Panc1 (cell line): ENCODE data around the gene EPN1. TPM values are rescaled to one million over a fixed set of nuclear protein-coding genes. Genes with fewer than 3 reads are reported as not detected.
A peak's percentile ranks its signal among the peaks of the same experiment; 100 is the strongest.

Source experiments
- ATAC-seq: fragments of 200-7000 bp; cut with Tn5 transposase; 2 replicates; pipeline ENCODE4 v1.9.1; 2020; ENCODE audit warnings: mild to moderate bottlenecking, moderate library complexity
- BruUV-seq: library from RNA; stranded (reverse); fragments of 400-500 nt; replicated peaks from 2 replicates; lab custom pipeline; 2021; lab: Mats Ljungman, UMichigan
- CTCF ChIA-PET: fragments of 300-600 bp; sonication (Branson Sonifier 250); formaldehyde crosslinking; loops from one replicate; lab custom pipeline; 2022; ENCODE audit warnings: antibody characterized with exemption; lab: Charles Lee
- POLR2A ChIA-PET: fragments of 300-600 bp; sonication (Branson Sonifier 250); formaldehyde crosslinking; loops from one replicate; lab custom pipeline; 2022; ENCODE audit warnings: antibody characterized with exemption; lab: Charles Lee
- DNase-seq: peaks from one replicate; pipeline ENCODE4 v3.0.0-alpha.2; 2010; ENCODE audit warnings: low read depth, low spot score
- H3K27ac ChIP-seq: 2 replicates; pipeline ENCODE4 v1.5.1; 2011; ENCODE audit warnings: mild to moderate bottlenecking, low read length, inconsistent platforms
- H3K27me3 ChIP-seq: fragments of 200-500 bp; sonication (Bioruptor generic); 2 replicates; pipeline ENCODE4 v1.6.0; 2014; ENCODE audit warnings: low read length, inconsistent platforms; ENCODE audit not compliant: control insufficient read depth, insufficient read depth
- H3K36me3 ChIP-seq: fragments of 200-500 bp; sonication (Bioruptor generic); 2 replicates; pipeline ENCODE4 v1.5.1; 2014; ENCODE audit warnings: inconsistent platforms, mild to moderate bottlenecking, low read length, moderate library complexity; ENCODE audit not compliant: control insufficient read depth, insufficient read depth
- H3K4me1 ChIP-seq: 2 replicates; pipeline ENCODE4 v1.5.1; 2011; ENCODE audit warnings: inconsistent platforms, mild to moderate bottlenecking, low read length, moderate library complexity; ENCODE audit not compliant: control insufficient read depth, insufficient read depth
- H3K4me3 ChIP-seq, 2 experiments: 2 replicates each; pipeline ENCODE4 v1.5.1; 2011 to 2012; ENCODE audit warnings: low read depth in 2 of 2, low read length in 2 of 2, mild to moderate bottlenecking in 2 of 2, inconsistent platforms in 1 of 2, moderate library complexity in 1 of 2
- H3K9me3 ChIP-seq: fragments of 200-500 bp; sonication (Bioruptor generic); 2 replicates; pipeline ENCODE4 v1.5.1; 2014; ENCODE audit warnings: low read depth, mild to moderate bottlenecking, inconsistent platforms, low read length, moderate library complexity; ENCODE audit not compliant: control insufficient read depth, insufficient read depth
- POLR2AphosphoS5 ChIP-seq: IDR thresholded peaks from 2 replicates; pipeline ENCODE4 v1.6.1; 2012; ENCODE audit warnings: mild to moderate bottlenecking, low read depth, low read length, moderate library complexity
- SIN3A ChIP-seq: IDR thresholded peaks from 2 replicates; pipeline ENCODE4 v1.6.1; 2012; ENCODE audit warnings: low read depth, mild to moderate bottlenecking, low read length, moderate library complexity, borderline replicate concordance; ENCODE audit not compliant: insufficient read depth
- TCF7L2 ChIP-seq: IDR thresholded peaks from 2 replicates; pipeline ENCODE4 v1.6.1; 2011; ENCODE audit warnings: mild to moderate bottlenecking, low read depth, low read length, inconsistent platforms
- in situ Hi-C: cut with HindIII; loops from 2 replicates; pipeline ENCODE4 v1.10.0; 2016; ENCODE audit warnings: low sequenced_read_pairs, low pct_unique_long_range_greater_than_20kb
- intact Hi-C: fragments of 100-400 bp; cut with micrococcal nuclease; formaldehyde crosslinking; loops from one replicate; pipeline ENCODE4 v1.10.0; 2022; ENCODE audit not compliant: unreplicated experiment
- total RNA-seq: library from RNA; stranded (reverse); gene quantifications from one replicate; pipeline ENCODE4 v1.2.1, GENCODE V29; 2021; ENCODE audit not compliant: unreplicated experiment
- TF ChIP-seq, protein P1 (sequence below): fragments of 450-650 bp; IDR thresholded peaks from 2 replicates; pipeline ENCODE4 v1.5.1; 2017; ENCODE audit warnings: mild to moderate bottlenecking
- TF ChIP-seq, protein P2 (sequence below), 2 experiments: IDR thresholded peaks; 2 replicates each; pipeline ENCODE4 v1.6.1; 2011 to 2012; ENCODE audit warnings: low read depth in 2 of 2, control low read depth in 1 of 2, low read length in 1 of 2, mild to moderate bottlenecking in 1 of 2, moderate library complexity in 1 of 2; ENCODE audit not compliant: insufficient read depth in 1 of 2

EPN1 gene
- total RNA-seq, 1 experiment from 2014 or later: 361 TPM

DNA sequence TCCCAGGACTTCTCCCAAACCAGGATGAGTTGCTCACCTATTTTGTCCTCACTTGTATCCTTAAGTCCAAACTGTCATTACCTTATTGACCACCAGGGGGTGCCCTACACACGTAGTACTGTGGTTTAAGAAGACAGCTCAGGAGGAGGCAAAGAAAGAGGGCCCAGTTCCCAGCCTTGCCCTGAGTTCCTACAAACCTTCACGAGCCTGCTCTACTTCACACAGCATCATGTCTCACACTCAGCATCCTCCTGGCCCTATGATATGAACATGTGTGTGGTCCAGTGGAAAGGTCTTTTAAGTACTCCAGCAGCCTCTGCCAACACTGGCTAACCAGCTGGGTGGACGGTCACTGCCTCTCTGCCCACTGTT lies 42.6 kb upstream of the EPN1 start:
- intact Hi-C loops (no loop called here), in situ Hi-C loops (no loop called here)
- H3K36me3 ChIP-seq: peaks cover 3% of the 10 kb centered on the region; the same call in 1 of the 2 replicates
- ATAC-seq (peak; percentile 74), DNase-seq (peak; percentile 88)
- no TSS peak for BruUV-seq
- ChIA-PET POLR2A (interaction anchor here (1.0 kb wide), 1 partner anchor 22 kb away, joined by 5 read pairs; no protein-coding TSS in a partner anchor), CTCF (interaction anchor here (0.5 to 1.5 kb wide), 11 partner anchors 15 to 595 kb away, joined by 3 to 6 read pairs (median 4); partner anchors contain the start of gene ZNF865)
- no peak overlapping the region for H3K27ac ChIP-seq
- peak overlapping the region in 1 of 2 experiments; percentile 14; a peak in 1 of 4 replicates for H3K4me3 ChIP-seq
- no peaks in the 10 kb centered on the region for H3K27me3 ChIP-seq
- no peaks in the 10 kb centered on the region for H3K9me3 ChIP-seq
- peaks cover 16% of the 10 kb centered on the region for H3K4me1 ChIP-seq
- no peak for TF ChIP-seq SIN3A
- TF ChIP-seq, protein P1, sequence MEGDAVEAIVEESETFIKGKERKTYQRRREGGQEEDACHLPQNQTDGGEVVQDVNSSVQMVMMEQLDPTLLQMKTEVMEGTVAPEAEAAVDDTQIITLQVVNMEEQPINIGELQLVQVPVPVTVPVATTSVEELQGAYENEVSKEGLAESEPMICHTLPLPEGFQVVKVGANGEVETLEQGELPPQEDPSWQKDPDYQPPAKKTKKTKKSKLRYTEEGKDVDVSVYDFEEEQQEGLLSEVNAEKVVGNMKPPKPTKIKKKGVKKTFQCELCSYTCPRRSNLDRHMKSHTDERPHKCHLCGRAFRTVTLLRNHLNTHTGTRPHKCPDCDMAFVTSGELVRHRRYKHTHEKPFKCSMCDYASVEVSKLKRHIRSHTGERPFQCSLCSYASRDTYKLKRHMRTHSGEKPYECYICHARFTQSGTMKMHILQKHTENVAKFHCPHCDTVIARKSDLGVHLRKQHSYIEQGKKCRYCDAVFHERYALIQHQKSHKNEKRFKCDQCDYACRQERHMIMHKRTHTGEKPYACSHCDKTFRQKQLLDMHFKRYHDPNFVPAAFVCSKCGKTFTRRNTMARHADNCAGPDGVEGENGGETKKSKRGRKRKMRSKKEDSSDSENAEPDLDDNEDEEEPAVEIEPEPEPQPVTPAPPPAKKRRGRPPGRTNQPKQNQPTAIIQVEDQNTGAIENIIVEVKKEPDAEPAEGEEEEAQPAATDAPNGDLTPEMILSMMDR: peak; percentile 87

DNA sequence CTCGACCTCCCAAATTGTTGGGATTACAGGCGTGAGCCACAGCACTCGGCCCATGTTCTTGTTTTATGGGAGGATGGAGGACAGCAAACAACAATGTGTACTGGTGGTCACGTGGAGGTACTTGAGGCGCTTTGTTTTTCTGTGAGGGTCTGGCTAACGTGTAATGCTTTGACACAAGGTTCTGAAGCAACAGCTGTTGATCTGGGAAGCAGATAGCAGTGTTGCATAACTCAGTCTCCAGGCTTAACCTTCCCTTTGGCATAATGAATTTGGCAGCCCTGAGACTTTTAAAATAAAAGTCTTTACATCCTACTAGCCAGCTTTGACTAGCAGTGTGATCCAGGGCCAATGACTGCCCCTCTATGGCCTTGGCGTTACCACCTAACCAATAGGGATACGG lies 41.2 kb upstream of the EPN1 start:
- Histone ChIP-seq H3K4me3 (no peak overlapping the region; a peak in 1 of 4 replicates), H3K27ac (peak overlapping the region; percentile 95; the same call in 1 of the 2 replicates), H3K4me1 (peaks cover 16% of the 10 kb centered on the region), H3K36me3 (peaks cover 3% of the 10 kb centered on the region; the same call in 1 of the 2 replicates), H3K9me3 (no peaks in the 10 kb centered on the region), H3K27me3 (no peaks in the 10 kb centered on the region)
- POLR2A ChIA-PET: interaction anchor here (0.6 kb wide), 2 partner anchors 10 kb away, joined by 6 to 8 read pairs; partner anchors contain the start of gene ZNF784
- CTCF ChIA-PET: interaction anchor here (0.6 kb wide), 1 partner anchor 47 kb away, joined by 3 read pairs; no protein-coding TSS in a partner anchor
- no TSS peak for BruUV-seq
- intact Hi-C loops: no loop called here
- DNase-seq (no peak), ATAC-seq (no peak)
- in situ Hi-C loops: no loop called here
- TF ChIP-seq, protein P1: no peak
- TF ChIP-seq POLR2AphosphoS5: no peak
- TF ChIP-seq, protein P2, sequence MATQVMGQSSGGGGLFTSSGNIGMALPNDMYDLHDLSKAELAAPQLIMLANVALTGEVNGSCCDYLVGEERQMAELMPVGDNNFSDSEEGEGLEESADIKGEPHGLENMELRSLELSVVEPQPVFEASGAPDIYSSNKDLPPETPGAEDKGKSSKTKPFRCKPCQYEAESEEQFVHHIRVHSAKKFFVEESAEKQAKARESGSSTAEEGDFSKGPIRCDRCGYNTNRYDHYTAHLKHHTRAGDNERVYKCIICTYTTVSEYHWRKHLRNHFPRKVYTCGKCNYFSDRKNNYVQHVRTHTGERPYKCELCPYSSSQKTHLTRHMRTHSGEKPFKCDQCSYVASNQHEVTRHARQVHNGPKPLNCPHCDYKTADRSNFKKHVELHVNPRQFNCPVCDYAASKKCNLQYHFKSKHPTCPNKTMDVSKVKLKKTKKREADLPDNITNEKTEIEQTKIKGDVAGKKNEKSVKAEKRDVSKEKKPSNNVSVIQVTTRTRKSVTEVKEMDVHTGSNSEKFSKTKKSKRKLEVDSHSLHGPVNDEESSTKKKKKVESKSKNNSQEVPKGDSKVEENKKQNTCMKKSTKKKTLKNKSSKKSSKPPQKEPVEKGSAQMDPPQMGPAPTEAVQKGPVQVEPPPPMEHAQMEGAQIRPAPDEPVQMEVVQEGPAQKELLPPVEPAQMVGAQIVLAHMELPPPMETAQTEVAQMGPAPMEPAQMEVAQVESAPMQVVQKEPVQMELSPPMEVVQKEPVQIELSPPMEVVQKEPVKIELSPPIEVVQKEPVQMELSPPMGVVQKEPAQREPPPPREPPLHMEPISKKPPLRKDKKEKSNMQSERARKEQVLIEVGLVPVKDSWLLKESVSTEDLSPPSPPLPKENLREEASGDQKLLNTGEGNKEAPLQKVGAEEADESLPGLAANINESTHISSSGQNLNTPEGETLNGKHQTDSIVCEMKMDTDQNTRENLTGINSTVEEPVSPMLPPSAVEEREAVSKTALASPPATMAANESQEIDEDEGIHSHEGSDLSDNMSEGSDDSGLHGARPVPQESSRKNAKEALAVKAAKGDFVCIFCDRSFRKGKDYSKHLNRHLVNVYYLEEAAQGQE (IDR thresholded peaks at IDR 0.05; ENCODE audit: insufficient read depth in 1 of 2, low read depth in 2 of 2, low read length in 1 of 2): no peak
- no peak for TF ChIP-seq SIN3A
- no peak for TF ChIP-seq TCF7L2
